Stimulated activated CD4-positive, alpha-beta T cell treated with anti-CD3 and anti-CD28 coated beads, Interleukin-12 subunit alpha, Interleukin-12 subunit beta, amount 100 ng/mL, for 24 hours (primary cell): Measurements from ENCODE around the gene KCMF1.

Source experiments
- DNase-seq, 2 experiments: peaks; one replicate each; pipeline ENCODE4 v3.0.0-alpha.2; 2020; ENCODE audit warnings: low read depth in 2 of 2

The KCMF1 gene

GRCh38 chr2:85078536-85078935, 107.6 kb downstream of the KCMF1 start:
- no peak for DNase-seq

DNA sequence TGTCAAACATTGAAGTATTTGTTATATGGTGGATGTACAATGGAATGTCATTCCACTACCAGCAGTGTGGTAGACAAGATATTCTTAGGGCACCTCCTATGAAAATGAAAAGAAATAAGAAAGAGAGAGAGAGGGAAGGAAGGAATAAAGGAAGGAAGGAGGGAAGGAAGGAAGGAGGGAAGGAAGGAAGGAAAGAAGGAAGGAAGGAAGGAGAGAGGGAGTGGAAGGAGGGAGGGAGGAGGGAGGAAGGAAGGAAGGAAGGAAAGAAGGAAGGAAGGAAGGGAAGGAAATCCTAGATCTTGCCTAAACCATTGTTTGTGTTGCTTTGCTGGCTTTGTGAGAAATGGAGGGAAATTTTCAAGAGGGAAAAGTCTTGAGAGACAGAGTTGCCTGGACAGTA, 112.1 kb downstream of the KCMF1 start:
- DNase-seq: no peak

DNA sequence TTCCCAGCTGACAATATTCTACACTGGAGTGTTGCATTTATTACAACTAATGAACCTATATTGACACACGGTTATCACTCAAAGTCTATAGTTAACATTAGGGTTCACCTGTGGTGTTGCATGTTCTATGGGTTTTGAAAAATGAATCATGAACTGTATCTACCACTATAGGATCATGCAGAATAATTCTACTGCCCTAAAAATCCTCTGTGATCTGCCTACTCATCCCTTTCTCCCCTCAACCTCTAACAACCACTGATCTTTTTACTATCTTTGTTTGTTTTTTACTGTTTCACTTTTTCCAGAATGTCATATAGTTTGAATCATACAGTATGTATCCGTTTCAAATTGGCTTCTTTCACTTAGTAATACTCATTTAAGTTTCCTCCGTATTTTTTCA, 114.6 kb downstream of the KCMF1 start:
- DNase-seq: no peak

DNA sequence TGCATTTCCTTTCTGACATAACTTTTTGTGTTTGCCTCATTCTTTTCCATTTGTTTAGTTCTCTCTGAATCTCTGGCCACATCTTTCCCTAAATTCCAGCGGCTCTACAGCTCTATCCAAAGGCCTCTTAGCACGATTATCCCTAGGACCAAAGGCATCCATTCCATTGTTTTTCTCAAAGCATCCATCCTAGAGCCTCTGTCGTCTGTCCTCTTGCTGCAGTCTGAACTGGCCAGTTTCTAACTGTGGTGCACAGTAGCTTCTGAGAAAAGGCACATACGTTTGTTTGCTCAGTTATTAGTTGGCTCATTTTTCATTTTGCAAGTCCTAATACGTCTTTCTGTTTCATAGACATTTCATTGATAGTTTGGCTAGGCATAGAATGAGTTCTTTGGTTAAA, 116.6 kb downstream of the KCMF1 start:
- DNase-seq: no peak

DNA sequence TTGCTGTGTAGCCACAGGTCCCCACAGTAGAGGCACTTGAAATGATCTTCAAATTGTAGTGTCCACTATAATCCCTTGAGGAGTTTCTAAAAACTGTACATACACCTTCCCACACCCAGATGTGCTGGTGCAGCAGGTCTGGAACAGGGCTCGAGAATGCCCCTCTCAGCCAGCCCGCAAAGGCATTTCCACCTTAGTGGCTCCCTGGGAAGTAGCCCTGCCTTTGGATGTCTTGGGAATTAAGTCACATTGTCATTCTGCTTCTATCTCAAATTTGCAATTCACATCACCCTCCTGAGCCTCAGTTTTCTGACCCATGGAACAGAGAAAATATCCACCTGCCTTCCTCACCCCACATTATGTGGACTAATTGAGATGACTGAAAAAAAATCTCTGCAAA, 118.0 kb downstream of the KCMF1 start:
- no peak for DNase-seq

GRCh38 chr2:85089585-85089984, 118.6 kb downstream of the KCMF1 start:
- no peak for DNase-seq

DNA sequence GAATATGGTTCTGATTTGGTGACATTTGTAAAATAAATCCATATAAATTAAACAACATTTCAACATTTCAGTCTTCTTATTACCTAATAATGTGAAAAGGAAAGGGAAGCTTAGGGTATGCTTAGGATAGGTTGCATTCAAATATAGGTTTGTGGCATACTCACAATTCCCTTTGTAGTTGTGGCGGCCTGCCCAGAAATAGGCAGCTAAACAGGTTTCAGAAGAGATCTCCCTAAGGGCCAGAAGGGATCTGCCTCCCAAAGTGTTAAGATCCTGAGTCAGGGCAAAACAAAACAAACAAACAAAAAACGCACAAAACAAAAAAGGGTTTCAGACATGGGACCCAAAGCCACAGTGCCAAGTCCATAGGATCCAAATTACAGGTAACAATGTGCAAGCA, 120.9 kb downstream of the KCMF1 start:
- DNase-seq: no peak

DNA sequence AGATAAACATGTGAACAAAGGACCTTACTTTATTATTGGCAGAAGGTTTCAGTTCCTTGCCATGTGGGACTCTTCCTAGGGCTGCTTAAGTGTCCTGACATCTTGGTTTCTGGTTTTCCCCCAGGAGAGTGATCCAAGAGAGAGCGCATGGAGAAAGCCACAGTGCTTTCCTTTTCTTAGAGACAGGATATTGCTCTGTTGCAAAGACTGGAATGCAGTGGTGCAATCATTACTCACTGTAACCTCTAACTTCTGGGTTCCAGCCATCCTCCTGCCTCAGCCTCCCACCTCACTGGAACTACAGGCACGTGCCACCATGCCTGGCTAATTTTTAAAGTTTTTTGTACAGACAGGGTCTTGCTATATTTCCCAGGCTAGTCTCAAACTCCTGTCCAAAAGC, 124.1 kb downstream of the KCMF1 start:
- DNase-seq: no peak

DNA sequence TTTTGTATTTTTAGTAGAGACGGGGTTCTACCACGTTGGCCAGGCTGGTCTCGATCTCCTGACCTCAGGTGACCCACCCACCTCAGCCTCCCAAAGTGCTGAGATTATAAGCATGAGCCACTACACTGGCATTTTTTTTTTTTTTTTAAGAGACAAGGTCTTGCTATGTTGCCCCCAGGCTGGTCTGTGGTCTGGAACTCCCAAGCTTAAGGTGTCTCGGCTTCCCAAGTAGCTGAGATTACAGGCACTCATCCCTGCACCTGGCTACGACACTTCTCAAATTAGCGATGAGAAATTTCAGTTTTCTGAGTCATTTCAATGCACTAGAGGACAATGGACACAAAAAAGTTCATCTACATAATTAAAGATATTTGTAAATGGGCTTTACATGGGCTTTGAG, 125.7 kb downstream of the KCMF1 start:
- no peak for DNase-seq

DNA sequence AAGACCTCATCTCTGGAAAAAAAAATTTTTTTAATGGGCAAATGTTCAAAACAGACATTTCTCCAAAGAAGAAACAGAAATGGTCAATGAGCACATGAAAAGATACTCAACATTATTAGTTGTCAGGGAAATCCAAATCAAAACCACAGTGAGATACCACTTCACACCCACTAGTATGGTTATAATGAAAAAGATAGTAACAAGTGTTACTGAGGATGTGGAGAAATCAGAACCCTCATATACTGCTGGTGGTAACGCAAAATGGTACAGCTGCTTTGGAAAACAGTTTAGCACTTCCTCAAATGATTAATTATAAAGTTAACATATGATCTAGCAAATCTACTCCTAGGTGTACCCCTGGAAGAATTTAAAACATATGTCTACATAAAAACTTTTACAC, 133.3 kb downstream of the KCMF1 start:
- DNase-seq: no peak

GRCh38 chr2:85106489-85107180, 135.7 kb downstream of the KCMF1 start:
- DNase-seq: no peak
